ENCODE results near the gene EMC10. TPM values are rescaled to one million over a fixed set of nuclear protein-coding genes. Genes with fewer than 3 reads are reported as not detected.

EMC10 gene
- polyA plus RNA-seq, 1 of the 3 experiments (the other 2 are of a cell fraction), result 218 TPM

- POLR2A ChIA-PET, result no interaction called here
- peaks cover 38% of the 10 kb centered on the region for H3K27me3 ChIP-seq (ENCODE audit: insufficient read depth)
- CTCF ChIA-PET, result interaction anchor here (0.6 kb wide), 1 partner anchor 27 kb away, joined by 3 read pairs; no protein-coding TSS in a partner anchor
- H3K9ac ChIP-seq, result no peak overlapping the region
- DNase-seq, result no peak
- H3K4me1 ChIP-seq (ENCODE audit: control insufficient read depth in 1 of 2, insufficient read depth in 2 of 2, low read depth in 1 of 2, low read length in 1 of 2), result peaks cover 0 to 19% of the 10 kb centered on the region in 2 experiments; a peak in 1 of 4 replicates
- no peaks in the 10 kb centered on the region for H3K9me2 ChIP-seq
- H3K9me3 ChIP-seq, result no peaks in the 10 kb centered on the region
- no peak overlapping the region for H3K27ac ChIP-seq (ENCODE audit: low read depth in 2 of 2, low read length in 1 of 2)
- H3K4me3 ChIP-seq (ENCODE audit: low read depth in 2 of 2, low read length in 1 of 2), result no peak overlapping the region
- no peak overlapping the region for H3K4me2 ChIP-seq
- H3K79me2 ChIP-seq (ENCODE audit: insufficient read depth), result no peaks in the 10 kb centered on the region
- H3F3A ChIP-seq (replicated peaks; ENCODE audit: insufficient read depth), result no peaks in the 10 kb centered on the region
- no peaks in the 10 kb centered on the region for H3K36me3 ChIP-seq (replicated peaks in 1 of 2; ENCODE audit: control insufficient read depth in 1 of 2, insufficient read depth in 2 of 2, low read length in 1 of 2)
- H4K20me1 ChIP-seq (ENCODE audit: insufficient read depth), result no peaks in the 10 kb centered on the region
- WGBS (ENCODE audit: low lambda C conversion rate), result 50% methylated on average over 14 of the region's 19 CpGs
- no peak for TF ChIP-seq ZBTB33 (IDR thresholded peaks at IDR 0.05; ENCODE audit: borderline replicate concordance, low read depth)
- TF ChIP-seq REST (IDR thresholded peaks at IDR 0.05; ENCODE audit: low read depth, low read length), result no peak
- no peak for TF ChIP-seq MXI1 (IDR thresholded peaks at IDR 0.05; ENCODE audit: low read depth, low read length)
- no peak for TF ChIP-seq FOXJ3 (CRISPR knock-in tag; IDR thresholded peaks at IDR 0.05)
- TF ChIP-seq RAD21 (IDR thresholded peaks at IDR 0.05; ENCODE audit: low read length), result no peak
- TF ChIP-seq, protein P1, sequence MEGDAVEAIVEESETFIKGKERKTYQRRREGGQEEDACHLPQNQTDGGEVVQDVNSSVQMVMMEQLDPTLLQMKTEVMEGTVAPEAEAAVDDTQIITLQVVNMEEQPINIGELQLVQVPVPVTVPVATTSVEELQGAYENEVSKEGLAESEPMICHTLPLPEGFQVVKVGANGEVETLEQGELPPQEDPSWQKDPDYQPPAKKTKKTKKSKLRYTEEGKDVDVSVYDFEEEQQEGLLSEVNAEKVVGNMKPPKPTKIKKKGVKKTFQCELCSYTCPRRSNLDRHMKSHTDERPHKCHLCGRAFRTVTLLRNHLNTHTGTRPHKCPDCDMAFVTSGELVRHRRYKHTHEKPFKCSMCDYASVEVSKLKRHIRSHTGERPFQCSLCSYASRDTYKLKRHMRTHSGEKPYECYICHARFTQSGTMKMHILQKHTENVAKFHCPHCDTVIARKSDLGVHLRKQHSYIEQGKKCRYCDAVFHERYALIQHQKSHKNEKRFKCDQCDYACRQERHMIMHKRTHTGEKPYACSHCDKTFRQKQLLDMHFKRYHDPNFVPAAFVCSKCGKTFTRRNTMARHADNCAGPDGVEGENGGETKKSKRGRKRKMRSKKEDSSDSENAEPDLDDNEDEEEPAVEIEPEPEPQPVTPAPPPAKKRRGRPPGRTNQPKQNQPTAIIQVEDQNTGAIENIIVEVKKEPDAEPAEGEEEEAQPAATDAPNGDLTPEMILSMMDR (IDR thresholded peaks at IDR 0.05), result no peak
- TF ChIP-seq SIN3A (IDR thresholded peaks at IDR 0.05; ENCODE audit: borderline replicate concordance, low read depth, low read length), result no peak
- no peak for TF ChIP-seq RCOR1 (IDR thresholded peaks at IDR 0.05; ENCODE audit: low read length)
- no peak for TF ChIP-seq NFIC (IDR thresholded peaks at IDR 0.05; ENCODE audit: borderline replicate concordance)
- no peak for TF ChIP-seq TAF1 (IDR thresholded peaks at IDR 0.05; ENCODE audit: borderline replicate concordance, low read depth, low read length)
- no peak for TF ChIP-seq PBX3 (IDR thresholded peaks at IDR 0.05)
- TF ChIP-seq CHD2 (IDR thresholded peaks at IDR 0.05; ENCODE audit: low read length, partially characterized antibody), result no peak
- no peak for TF ChIP-seq YY1 (IDR thresholded peaks at IDR 0.05; ENCODE audit: low read depth)
- no peak for TF ChIP-seq RFX5 (IDR thresholded peaks at IDR 0.05; ENCODE audit: low read length)
- no peak overlapping the region for H2AFZ ChIP-seq (ENCODE audit: low read depth)
Observed at GRCh38 chr19:50433201-50434180, 42.8 kb upstream of the EMC10 start.

Measured in SK-N-SH (cell line).